GM10847 (cell line): ENCODE measurements around the gene DAZAP2.

ENCODE experiments used
- POLR2A ChIP-seq: IDR thresholded peaks from 2 replicates; pipeline ENCODE4 v1.6.1; 2011; ENCODE audit not compliant: insufficient read length; ENCODE audit errors: extremely low read depth

Gene DAZAP2

DNA sequence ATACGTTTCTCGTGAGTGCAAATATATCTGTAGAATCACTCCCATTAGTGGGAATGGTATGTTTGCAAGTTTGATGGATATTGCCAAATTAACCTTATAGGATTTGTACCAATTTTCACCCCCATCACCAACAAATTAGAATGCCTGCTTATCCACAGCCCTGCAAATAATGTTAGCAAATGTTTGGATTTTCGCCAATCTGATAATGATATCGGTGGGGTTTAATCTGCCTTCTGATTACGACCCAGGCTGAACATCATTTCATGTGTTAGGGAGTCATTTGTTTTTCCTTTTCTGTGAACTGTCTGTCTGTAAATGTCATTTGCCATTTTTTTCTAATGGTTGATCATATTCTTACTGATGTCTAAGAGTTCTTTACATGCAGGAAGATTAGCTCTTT is 4.1 kb upstream of the DAZAP2 start:
- no peak for TF ChIP-seq POLR2A

DNA sequence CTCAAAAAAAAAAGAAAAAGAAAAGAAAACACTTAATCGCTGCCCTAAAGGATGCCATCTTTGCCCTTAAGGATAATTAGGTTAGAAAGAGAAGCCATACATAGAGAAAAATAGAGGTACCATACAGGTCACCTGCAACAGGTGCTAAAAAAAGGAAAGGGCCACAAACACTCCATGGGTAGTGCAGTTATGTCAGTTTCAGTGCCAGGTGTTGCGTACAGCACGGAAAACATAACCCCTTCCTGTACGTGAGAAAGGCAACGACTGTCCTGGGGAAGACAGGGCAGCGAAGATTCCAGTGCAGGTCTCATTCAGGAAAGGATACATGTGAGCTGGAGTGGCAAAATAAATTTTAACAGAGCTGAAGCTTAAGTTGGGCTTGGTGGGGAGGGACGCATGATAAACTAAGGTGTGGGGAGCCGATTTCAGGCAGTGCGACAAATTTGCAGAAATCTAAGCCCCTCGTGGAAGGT is 553 bp upstream of the DAZAP2 start:
- TF ChIP-seq POLR2A = no peak

DNA sequence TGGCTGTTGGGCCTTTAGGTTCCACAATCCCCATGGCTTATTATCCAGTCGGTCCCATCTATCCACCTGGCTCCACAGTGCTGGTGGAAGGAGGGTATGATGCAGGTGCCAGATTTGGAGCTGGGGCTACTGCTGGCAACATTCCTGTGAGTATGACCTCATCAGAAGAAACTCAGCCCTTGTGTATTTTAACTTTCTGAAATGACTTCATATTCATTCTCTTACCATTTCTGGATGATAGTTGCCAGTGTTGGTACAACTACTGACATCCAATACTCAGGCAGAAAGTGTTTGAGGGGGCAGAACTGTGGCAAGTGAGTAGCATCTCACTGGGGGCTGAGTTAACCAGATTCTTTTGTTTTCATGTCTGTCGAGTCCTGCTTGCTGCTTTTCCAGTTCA is 2.3 kb downstream of the DAZAP2 start:
- TF ChIP-seq POLR2A = no peak

DNA sequence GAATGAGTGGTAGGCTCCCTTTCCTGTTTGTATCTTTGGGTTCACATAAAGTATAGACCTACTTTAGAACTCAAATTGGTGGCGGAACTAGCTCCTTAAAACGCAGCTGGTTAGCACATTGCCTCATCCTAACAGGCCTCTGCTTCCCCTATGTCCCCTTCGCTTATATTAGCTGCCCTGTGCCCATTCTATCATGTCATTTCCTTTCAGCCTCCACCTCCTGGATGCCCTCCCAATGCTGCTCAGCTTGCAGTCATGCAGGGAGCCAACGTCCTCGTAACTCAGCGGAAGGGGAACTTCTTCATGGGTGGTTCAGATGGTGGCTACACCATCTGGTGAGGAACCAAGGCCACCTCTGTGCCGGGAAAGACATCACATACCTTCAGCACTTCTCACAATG is 3.5 kb downstream of the DAZAP2 start:
- no peak for TF ChIP-seq POLR2A

DNA sequence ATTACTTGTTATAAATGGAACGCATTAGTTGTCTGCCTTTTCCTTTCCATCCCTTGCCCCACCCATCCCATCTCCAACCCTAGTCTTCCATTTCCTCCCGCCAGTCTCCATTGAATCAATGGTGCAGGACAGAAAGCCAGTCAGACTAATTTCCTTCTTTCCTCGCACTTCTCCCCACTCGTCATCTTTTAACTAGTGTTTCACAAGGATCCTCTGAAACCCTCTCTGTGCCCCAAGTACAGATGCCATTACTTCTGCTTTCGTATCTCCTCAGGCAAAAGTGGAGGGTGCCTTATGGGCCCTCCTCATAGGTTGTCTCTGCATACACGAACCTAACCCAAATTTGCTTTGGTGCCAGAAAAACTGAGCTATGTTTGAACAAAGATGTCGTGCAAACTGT is 4.2 kb downstream of the DAZAP2 start:
- no peak for TF ChIP-seq POLR2A

DNA sequence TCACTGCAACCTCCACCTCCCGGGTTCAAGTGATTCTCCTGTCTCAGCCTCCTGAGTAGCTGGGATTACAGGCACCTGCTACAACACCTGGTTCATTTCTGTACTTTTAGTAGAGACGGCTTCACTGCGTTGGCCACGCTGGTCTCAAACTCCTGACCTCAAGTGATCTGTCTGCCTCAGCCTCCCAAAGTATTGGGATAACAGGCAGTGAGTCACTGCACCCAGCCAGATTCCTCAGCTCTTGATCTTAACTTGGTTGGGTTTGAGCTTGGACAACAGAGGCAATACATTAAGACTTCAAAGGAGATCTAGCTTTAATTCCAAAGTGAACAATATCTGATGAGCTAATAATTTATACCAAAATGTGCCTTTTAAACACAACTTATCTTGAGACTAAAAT is 5.6 kb downstream of the DAZAP2 start:
- no peak for TF ChIP-seq POLR2A

DNA sequence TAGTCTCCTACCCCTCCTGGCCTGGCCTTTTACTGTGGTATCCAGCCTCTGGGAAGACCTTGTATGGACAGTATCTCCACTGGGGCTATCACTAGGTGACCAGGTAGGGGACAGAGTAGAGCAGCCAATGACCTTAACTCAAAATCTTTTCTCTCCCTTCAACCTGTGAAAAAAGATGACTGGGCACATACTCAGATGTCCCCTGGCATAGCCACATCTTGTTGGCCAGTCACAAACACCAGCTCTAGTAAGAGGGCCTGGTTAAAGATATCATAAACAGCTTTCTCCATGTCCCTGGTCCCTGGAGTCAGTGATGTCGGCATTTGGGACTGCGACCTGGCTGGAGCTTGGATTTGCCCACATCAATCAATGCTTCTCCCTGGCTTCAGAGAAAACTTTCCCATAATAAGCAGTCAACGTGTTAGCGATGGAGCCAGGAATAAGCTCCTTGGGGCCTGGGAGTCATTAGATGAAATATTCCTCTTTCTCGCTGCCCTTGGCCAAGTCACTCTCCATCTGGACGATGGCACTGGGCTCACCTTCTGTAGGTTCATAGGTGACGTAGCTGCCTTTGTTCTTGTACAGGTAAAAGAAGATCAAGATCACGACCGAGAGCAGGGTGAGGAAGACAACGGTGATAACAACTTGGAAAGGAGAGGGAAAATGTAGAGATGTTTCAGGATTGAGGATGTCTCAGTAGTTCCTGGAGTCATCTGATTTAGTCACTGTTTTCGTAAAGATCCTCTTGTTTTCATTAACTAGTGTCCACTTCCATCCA is 7.0 kb downstream of the DAZAP2 start:
- TF ChIP-seq POLR2A = no peak

DNA sequence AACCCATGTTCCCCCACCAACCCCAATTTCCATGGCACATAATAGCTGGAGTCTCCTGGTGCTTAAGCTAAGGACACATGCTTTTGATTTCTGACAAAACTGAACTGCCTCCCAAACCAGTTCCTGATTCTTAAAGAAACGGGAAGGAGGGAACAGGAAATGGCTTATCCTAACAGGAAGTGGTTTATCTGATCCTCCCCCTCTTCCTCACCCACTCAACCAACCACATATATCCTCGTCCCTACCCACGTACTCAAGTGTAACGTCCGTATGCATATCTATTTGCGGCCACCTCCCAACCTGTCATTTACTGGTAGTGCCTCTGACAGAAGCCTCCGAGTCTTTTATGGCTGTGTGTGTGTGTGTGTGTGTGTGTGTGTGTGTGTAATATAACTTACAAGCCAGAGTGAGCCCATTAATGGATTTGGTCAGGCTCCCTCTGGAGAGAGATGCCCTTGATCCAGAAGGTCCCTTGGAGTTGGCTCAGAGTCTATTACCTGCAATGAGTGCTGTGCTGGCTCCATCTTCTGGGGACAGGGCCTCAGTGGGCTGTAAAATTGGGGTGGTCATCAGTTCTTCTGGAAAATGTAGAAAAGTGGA is 7.7 kb downstream of the DAZAP2 start:
- TF ChIP-seq POLR2A = no peak

DNA sequence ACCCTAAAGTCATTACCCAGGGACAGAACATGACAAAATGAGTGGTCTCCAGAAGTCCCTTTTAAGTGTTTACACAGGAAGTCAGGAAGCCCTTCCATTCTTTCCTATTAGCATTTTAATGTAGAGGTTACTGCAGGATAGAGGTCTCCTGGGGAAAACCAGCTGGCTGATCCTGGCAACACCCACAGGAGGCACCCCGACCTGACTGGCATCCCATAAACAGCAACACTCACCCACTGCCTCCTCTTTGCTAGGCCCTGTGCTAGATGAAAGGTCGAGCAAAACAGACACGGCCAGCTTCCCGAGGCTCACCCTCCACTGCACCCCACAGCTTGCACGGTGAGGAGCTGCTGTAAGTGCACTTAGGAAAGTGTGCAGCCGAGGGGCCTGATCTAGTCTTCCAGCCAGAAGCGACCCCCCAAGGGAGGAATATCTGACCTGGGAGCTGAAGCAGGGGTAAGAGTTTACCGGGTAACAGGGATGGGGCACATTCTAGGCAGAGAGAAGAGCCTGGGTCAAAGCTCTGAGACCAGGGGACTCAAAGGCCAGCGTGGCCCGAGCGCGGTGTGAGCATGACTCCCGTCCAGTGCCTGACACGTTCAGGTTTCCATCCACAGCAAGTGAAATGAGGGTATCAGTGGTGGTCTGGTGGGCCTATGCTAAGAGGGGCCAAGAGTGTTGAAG is 9.0 kb downstream of the DAZAP2 start:
- TF ChIP-seq POLR2A = no peak

DNA sequence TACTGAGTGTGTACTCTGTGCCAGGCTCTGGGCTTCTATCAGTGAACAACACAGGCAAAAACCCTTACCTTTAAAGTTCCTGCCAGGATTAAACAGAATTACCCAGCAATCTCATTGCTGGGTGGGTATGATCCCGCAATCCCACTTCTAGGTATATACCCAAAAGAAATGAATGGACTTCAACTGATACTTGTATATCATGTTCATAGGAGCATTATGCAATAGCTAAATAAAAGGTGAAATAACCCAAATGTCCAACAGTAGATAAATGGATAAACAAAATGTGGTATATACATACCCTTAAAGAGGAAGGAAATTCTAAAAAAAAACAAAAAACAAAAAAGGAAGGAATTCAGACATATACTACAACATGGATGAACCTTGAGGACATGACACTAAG is 14.7 kb downstream of the DAZAP2 start:
- no peak for TF ChIP-seq POLR2A

DNA sequence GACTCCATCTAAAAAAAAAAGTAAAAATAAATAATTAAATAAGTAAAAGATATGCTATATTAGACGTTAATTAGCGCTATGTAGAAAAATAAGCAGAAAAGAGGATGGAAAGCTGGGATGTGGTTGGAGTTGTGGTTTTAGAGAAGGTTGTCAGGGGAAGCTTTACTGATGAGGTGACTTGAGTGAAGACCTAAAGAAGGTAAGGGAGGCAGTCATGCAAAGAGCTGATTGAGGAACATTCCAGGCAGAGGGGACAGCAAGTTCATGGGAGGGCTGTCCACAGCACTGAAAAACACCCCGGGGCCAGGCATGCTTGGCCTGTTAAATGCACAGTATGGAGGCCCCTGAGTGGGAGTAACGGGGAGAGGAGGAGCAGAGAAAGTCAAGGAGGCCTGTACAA is 15.9 kb downstream of the DAZAP2 start:
- TF ChIP-seq POLR2A = no peak

DNA sequence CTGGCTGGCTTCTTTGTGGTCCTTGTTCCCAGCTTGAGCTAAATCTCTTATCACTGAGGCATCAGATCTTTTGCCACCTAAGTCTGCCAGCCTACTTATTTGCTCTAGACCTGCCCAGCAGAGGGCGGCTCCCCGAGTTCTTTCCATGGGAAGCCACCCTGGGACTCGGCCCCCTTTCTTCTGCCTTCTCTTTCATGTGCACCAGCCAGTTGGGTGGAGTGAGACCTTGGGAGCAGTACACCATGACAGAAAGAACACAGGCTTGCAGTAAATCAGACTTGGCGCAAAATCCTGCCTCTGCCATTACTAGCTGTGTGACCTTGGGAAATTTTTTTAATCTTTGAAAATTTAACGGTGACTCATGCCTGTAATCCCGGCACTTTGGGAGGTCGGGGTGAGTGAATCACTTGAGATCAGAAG is 24.1 kb downstream of the DAZAP2 start:
- TF ChIP-seq POLR2A = no peak

DNA sequence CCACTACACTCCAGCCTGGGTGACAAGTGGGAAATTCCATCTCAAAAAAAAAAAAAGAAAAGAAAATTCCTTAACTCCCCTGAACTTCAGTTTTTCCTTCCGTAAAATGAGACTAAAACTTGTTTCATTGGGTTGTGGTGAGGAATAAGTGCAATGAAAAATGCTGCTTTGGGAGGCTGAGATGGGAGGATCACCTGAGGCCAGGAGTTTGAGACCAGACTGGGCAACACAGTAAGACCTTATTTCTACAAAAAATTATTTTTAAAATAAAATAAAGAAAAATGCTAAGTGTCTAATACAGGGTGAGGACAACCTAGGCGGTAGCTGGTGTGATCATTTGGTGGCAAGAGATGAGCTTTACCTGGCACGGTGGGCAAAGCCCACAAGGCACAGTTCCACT is 24.7 kb downstream of the DAZAP2 start:
- no peak for TF ChIP-seq POLR2A

DNA sequence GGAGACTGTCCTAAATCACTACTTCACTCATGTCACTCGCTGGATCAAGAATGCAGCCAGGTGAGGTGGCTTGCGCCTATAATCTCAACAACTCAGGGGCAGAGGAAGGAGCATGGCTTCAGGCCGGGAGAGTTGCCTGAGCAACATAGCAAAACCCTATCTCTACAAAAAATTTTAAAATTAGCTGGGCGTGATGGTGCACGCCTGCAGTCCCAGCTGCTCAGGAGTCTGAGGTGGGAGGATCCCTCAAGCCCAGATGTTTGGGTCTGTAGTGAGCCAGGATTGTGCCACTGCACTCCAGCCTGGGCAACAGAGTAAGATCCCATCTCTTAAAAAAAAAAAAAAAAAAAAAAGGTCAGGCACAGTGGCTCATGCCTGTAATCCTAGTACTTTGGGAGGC is 25.7 kb downstream of the DAZAP2 start:
- TF ChIP-seq POLR2A = no peak

DNA sequence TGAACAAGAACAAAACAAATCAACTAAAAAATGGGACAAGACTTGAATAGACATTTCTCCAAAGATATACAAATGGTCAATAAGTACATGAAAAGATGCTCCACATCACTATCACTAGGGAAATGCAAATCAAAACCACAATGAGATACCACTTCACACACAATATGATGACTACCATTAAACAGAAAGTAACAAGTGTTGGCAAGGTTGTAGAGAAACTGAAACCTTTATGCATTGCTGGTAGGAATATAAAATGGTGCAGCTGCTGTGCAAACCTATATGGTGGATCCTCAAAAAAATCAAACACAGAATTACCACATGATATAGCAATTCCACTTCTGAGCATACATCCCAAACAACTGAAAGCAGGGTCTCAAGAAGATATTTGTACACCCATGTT is 26.4 kb downstream of the DAZAP2 start:
- TF ChIP-seq POLR2A = no peak
